SU-DHL-6 (cell line): ENCODE results near the gene TGFB1.

Source experiments
- CTCF ChIP-seq: fragments of 200-600 bp; sonication (generic); IDR thresholded peaks from one replicate; pipeline ENCODE4 v1.5.1; 2017; ENCODE audit warnings: antibody characterized with exemption, mild to moderate bottlenecking, low read length, moderate library complexity; ENCODE audit not compliant: insufficient read depth, poor library complexity, severe bottlenecking
- EZH2phosphoT487 ChIP-seq: fragments of 200-600 bp; sonication (generic), shearing (Covaris generic); conservative IDR thresholded peaks from 2 replicates; pipeline ENCODE4 v1.6.1; 2018; ENCODE audit warnings: mild to moderate bottlenecking, antibody characterized with exemption, low read length, moderate library complexity, mixed read lengths

GRCh38 chr19:41330481-41330880 is 23.2 kb downstream of the TGFB1 start:
- no peak for TF ChIP-seq EZH2phosphoT487
- no peak for TF ChIP-seq CTCF
